ENCODE results near the gene AIFM1.

Gene AIFM1

DNA sequence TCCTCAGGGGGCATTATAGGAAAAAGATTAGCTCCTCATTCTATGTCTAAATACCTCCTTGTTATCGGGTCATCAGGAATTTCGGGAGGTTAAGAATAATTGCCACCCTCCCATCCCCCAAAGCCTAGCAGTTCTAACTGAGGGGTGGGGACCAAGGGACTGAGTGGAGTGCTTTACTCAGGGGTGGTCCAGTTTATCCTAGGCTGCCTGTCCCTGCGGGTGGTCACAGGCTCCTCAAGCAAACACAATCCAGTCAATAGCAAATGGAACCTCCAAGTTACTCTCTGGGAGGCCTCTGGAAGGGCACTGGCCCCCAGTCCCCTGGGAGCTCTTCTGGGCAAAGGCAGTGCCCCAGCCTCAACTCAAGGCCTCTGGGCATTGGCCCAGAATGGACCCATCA lies 62.0 kb downstream of the AIFM1 start:
- no peak for TF ChIP-seq OSR1 (CRISPR knock-in tag; IDR thresholded peaks at IDR 0.05)
- no peak for ATAC-seq

DNA sequence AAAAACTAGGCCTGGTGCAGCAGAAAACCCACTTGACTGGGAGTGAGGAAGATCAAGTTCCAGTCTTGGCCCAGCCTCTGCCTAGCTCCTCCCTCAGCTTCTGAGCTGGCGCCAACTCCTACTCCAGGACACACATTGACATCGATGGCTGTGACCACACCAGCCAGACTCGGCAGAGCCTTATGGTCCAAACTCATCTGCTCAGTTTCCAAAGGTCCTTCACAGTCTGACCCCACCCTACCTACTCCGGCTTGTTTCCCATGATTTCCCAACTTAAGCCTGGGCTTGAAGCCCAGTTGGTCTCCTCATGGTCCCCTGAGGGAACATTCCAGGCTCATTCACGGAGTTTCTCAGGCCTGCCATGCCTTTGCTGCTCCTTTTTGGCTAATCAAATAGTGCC lies 65.5 kb downstream of the AIFM1 start:
- ATAC-seq, result no peak
- TF ChIP-seq, protein P1, sequence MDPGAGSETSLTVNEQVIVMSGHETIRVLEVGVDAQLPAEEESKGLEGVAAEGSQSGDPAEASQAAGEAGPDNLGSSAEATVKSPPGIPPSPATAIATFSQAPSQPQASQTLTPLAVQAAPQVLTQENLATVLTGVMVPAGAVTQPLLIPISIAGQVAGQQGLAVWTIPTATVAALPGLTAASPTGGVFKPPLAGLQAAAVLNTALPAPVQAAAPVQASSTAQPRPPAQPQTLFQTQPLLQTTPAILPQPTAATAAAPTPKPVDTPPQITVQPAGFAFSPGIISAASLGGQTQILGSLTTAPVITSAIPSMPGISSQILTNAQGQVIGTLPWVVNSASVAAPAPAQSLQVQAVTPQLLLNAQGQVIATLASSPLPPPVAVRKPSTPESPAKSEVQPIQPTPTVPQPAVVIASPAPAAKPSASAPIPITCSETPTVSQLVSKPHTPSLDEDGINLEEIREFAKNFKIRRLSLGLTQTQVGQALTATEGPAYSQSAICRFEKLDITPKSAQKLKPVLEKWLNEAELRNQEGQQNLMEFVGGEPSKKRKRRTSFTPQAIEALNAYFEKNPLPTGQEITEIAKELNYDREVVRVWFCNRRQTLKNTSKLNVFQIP (CRISPR knock-in tag; IDR thresholded peaks at IDR 0.05; ENCODE audit: borderline replicate concordance, low read depth), result no peak
- no peak for TF ChIP-seq ZNF565 (CRISPR knock-in tag; conservative IDR thresholded peaks at IDR 0.05; ENCODE audit: low read depth)
- no peak for TF ChIP-seq ZC3H10 (CRISPR knock-in tag; IDR thresholded peaks at IDR 0.05)
- TF ChIP-seq, protein P2, sequence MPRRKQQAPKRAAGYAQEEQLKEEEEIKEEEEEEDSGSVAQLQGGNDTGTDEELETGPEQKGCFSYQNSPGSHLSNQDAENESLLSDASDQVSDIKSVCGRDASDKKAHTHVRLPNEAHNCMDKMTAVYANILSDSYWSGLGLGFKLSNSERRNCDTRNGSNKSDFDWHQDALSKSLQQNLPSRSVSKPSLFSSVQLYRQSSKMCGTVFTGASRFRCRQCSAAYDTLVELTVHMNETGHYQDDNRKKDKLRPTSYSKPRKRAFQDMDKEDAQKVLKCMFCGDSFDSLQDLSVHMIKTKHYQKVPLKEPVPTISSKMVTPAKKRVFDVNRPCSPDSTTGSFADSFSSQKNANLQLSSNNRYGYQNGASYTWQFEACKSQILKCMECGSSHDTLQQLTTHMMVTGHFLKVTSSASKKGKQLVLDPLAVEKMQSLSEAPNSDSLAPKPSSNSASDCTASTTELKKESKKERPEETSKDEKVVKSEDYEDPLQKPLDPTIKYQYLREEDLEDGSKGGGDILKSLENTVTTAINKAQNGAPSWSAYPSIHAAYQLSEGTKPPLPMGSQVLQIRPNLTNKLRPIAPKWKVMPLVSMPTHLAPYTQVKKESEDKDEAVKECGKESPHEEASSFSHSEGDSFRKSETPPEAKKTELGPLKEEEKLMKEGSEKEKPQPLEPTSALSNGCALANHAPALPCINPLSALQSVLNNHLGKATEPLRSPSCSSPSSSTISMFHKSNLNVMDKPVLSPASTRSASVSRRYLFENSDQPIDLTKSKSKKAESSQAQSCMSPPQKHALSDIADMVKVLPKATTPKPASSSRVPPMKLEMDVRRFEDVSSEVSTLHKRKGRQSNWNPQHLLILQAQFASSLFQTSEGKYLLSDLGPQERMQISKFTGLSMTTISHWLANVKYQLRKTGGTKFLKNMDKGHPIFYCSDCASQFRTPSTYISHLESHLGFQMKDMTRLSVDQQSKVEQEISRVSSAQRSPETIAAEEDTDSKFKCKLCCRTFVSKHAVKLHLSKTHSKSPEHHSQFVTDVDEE (CRISPR knock-in tag; IDR thresholded peaks at IDR 0.05), result no peak
- no peak for TF ChIP-seq RARB (CRISPR knock-in tag; IDR thresholded peaks at IDR 0.05)
- no peak for TF ChIP-seq BACH2 (CRISPR knock-in tag; IDR thresholded peaks at IDR 0.05; ENCODE audit: borderline replicate concordance)
- TF ChIP-seq TOX (CRISPR knock-in tag; IDR thresholded peaks at IDR 0.05; ENCODE audit: borderline replicate concordance), result no peak
- TF ChIP-seq TCF4 (CRISPR knock-in tag; IDR thresholded peaks at IDR 0.05; ENCODE audit: borderline replicate concordance), result no peak
- no peak for TF ChIP-seq ARNTL (CRISPR knock-in tag; IDR thresholded peaks at IDR 0.05; ENCODE audit: borderline replicate concordance, low read depth)
- no peak for TF ChIP-seq ZFP3 (CRISPR knock-in tag; IDR thresholded peaks at IDR 0.05)
- no peak for TF ChIP-seq ZNF8 (CRISPR knock-in tag; IDR thresholded peaks at IDR 0.05)
- no peak for TF ChIP-seq GLIS3 (CRISPR knock-in tag; IDR thresholded peaks at IDR 0.05)
- no peak for TF ChIP-seq ZNF70 (CRISPR knock-in tag; IDR thresholded peaks at IDR 0.05)
- no peak for TF ChIP-seq ISL1 (CRISPR knock-in tag; IDR thresholded peaks at IDR 0.05)
- TF ChIP-seq, protein P3, sequence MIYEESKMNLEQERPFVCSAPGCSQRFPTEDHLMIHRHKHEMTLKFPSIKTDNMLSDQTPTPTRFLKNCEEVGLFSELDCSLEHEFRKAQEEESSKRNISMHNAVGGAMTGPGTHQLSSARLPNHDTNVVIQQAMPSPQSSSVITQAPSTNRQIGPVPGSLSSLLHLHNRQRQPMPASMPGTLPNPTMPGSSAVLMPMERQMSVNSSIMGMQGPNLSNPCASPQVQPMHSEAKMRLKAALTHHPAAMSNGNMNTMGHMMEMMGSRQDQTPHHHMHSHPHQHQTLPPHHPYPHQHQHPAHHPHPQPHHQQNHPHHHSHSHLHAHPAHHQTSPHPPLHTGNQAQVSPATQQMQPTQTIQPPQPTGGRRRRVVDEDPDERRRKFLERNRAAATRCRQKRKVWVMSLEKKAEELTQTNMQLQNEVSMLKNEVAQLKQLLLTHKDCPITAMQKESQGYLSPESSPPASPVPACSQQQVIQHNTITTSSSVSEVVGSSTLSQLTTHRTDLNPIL (CRISPR knock-in tag; IDR thresholded peaks at IDR 0.05; ENCODE audit: low read depth), result no peak
- TF ChIP-seq OSR1 (CRISPR knock-in tag; IDR thresholded peaks at IDR 0.05), result no peak
- no peak for TF ChIP-seq ZFP30 (CRISPR knock-in tag; IDR thresholded peaks at IDR 0.05)
- TF ChIP-seq SNAI2 (CRISPR knock-in tag; IDR thresholded peaks at IDR 0.05), result no peak
- TF ChIP-seq CSDC2 (CRISPR knock-in tag; IDR thresholded peaks at IDR 0.05), result no peak

DNA sequence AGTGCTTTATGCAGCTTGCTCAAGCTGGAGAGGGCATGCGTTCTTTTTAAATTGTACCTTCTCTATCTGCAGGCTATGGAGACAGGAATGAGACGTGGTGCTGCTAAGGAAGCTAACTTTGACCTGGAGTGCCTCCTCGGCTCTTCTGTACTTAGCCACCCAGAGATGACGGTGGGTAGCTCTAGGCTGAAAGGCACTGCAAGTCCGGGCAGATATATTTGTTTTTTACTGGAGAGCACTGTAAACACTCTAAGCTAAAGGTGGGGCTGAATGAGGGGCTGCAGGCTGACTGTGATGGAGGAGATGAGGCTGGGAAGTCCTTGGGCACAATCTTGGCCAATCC lies 67.5 kb downstream of the AIFM1 start:
- TF ChIP-seq CSDC2 (CRISPR knock-in tag; IDR thresholded peaks at IDR 0.05) (no peak), TCF4 (CRISPR knock-in tag; IDR thresholded peaks at IDR 0.05; ENCODE audit: borderline replicate concordance) (no peak), ZFP30 (CRISPR knock-in tag; IDR thresholded peaks at IDR 0.05) (no peak), RARB (CRISPR knock-in tag; IDR thresholded peaks at IDR 0.05) (no peak)
- ATAC-seq, result no peak

DNA sequence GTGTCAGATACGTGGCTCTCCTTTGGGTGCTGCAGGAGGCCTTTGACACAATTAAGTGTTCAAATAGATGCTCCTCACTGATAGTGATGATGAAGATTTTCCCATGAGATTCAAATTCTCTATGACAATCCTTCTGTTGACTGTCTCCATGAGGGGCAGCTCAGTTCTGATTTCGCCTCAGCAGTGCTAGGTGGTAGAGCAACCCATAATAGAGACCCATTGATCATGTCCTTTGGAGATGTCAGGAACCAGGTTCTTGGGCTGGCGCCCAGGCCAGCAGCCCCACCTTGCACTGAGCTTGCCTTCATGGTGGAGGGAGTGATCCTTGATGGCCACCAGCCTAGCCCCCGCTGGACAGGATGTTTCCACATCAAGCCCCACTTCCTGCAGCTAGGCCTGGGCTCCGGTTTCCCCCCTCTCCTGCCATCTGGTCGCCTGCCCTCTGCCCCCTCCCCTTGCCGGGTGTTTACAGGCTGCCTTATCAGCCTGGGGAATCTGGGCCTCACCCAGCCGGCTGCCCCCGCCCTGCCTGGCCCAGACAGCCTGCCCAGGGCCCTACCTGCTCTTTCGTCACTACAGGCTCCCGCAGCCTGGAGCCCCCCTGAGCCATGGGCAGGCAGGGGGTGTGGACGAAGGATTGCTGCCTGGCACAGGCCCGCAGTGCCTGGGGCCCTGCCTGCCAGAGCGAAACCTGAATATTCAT lies 68.0 kb downstream of the AIFM1 start:
- no peak for TF ChIP-seq OSR1 (CRISPR knock-in tag; IDR thresholded peaks at IDR 0.05)
- TF ChIP-seq TCF4 (CRISPR knock-in tag; IDR thresholded peaks at IDR 0.05; ENCODE audit: borderline replicate concordance), result peak; percentile 31; the same call in 1 of the 2 replicates
- peak; percentile 49 for ATAC-seq

DNA sequence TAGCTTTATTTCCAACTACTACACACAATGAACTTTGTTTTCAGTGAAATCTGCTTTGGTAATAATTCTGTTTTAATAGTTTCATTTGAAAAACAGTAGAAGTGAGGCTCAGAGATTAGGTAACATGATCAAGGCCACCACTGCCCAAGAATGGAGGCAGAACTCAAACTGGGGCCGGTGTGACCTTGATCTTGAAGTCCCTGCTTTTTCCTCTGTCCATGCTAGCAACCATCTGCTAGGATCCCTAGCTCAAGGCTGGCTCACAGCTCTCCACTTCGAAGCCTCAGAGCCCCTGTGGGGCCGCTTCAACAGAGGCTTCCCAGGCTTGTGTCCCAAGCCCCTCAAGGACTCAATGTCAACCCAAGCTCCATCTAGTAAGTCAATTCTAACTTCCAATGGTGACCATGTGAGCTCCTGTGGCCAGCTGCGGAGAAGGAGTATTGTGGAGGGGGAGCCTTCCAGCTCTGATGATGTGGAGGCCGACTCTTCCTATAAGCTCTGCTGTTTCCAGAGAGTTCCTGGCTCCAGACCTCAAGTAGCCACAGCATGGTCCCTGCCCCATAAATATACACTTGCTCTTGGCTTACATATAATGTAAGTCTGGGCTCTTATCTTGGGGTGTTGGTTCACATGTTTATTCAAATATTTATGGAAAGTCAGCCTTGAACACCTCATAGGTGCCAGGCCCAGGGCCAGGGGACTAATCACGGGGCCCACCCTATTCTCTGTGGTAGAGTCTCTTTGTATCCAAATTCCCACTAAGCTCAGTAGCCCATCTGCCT lies 70.2 kb downstream of the AIFM1 start:
- no peak for ATAC-seq

More for the DNA sequence above, 70.2 kb downstream of the AIFM1 start:
- TF ChIP-seq TOX (CRISPR knock-in tag; IDR thresholded peaks at IDR 0.05; ENCODE audit: borderline replicate concordance) (no peak), ZC3H10 (CRISPR knock-in tag; IDR thresholded peaks at IDR 0.05) (no peak), SNAI2 (CRISPR knock-in tag; IDR thresholded peaks at IDR 0.05) (no peak), RARB (CRISPR knock-in tag; IDR thresholded peaks at IDR 0.05) (no peak), BACH2 (CRISPR knock-in tag; IDR thresholded peaks at IDR 0.05; ENCODE audit: borderline replicate concordance) (no peak), ZNF565 (CRISPR knock-in tag; conservative IDR thresholded peaks at IDR 0.05; ENCODE audit: low read depth) (no peak), GLIS3 (CRISPR knock-in tag; IDR thresholded peaks at IDR 0.05) (no peak), TCF4 (CRISPR knock-in tag; IDR thresholded peaks at IDR 0.05; ENCODE audit: borderline replicate concordance) (no peak), ISL1 (CRISPR knock-in tag; IDR thresholded peaks at IDR 0.05) (no peak), ARNTL (CRISPR knock-in tag; IDR thresholded peaks at IDR 0.05; ENCODE audit: borderline replicate concordance, low read depth) (no peak), ZFP3 (CRISPR knock-in tag; IDR thresholded peaks at IDR 0.05) (no peak), ZNF8 (CRISPR knock-in tag; IDR thresholded peaks at IDR 0.05) (no peak)
